ENCODE data around the gene ZBTB44. TPM values are rescaled to one million over a fixed set of nuclear protein-coding genes. Genes with fewer than 3 reads are reported as not detected.

Gene ZBTB44
- total RNA-seq, 1 donor: 45.8 TPM

GRCh38 chr11:130180896-130181294 is 133.8 kb downstream of the ZBTB44 start:
- DNase-seq (ENCODE audit: low read depth): no peak
- TF ChIP-seq CTCF (IDR thresholded peaks at IDR 0.05; ENCODE audit: insufficient read depth, low read length): no peak
- no peak overlapping the region for H3K4me3 ChIP-seq (ENCODE audit: low read depth, low read length)

GRCh38 chr11:130180491-130180890 is 134.2 kb downstream of the ZBTB44 start:
- H3K4me3 ChIP-seq (ENCODE audit: low read depth, low read length): no peak overlapping the region
- no peak for TF ChIP-seq CTCF (IDR thresholded peaks at IDR 0.05; ENCODE audit: insufficient read depth, low read length)
- peak; percentile 54 for DNase-seq (ENCODE audit: low read depth)

DNA sequence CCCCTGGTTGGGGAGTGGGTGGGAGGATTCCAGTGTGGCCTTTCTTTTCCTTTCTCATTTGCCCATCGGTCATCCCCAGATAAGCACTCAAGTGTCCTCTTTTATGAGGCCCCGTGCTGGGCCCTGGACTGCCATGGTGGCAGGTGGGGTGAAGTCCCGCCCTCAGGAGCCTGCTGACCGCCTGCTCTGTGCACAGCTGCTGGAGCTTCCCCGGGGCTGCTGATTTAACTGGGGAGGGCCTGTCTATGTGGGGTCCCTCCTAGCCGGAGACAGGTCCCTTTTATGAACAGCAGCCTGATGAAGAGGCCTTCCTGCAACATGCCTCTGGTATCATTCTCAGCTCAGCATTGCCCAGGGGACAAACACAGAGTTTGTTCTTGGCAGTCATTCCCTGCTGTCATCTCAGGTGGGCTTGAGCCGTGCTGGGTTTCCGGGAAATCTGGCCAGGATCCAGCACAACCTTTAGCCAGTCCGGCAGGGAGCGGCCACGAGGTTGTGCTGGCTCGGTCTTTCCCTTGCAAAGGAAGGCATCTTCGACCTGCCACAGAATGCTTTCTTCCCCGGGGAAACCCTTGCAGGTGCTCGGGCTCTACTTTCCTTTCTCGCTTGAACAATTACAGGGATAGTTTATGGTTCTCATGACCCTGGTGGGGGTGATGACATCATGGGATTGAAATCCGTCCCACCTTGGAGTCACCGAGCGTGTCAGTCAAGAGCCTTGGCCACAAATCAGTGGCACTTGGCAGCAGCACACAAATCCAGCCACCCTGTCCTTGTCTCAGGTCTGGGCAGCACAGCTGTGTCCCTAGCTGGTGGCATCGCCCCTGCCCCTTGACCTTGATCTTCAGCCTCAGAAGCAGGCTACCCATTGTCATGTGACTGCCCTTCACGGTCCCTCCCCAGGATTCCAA is 135.1 kb downstream of the ZBTB44 start:
- no peak overlapping the region for H3K4me3 ChIP-seq (ENCODE audit: low read depth, low read length)
- no peak for DNase-seq (ENCODE audit: low read depth)
- TF ChIP-seq CTCF (IDR thresholded peaks at IDR 0.05; ENCODE audit: insufficient read depth, low read length): no peak

DNA sequence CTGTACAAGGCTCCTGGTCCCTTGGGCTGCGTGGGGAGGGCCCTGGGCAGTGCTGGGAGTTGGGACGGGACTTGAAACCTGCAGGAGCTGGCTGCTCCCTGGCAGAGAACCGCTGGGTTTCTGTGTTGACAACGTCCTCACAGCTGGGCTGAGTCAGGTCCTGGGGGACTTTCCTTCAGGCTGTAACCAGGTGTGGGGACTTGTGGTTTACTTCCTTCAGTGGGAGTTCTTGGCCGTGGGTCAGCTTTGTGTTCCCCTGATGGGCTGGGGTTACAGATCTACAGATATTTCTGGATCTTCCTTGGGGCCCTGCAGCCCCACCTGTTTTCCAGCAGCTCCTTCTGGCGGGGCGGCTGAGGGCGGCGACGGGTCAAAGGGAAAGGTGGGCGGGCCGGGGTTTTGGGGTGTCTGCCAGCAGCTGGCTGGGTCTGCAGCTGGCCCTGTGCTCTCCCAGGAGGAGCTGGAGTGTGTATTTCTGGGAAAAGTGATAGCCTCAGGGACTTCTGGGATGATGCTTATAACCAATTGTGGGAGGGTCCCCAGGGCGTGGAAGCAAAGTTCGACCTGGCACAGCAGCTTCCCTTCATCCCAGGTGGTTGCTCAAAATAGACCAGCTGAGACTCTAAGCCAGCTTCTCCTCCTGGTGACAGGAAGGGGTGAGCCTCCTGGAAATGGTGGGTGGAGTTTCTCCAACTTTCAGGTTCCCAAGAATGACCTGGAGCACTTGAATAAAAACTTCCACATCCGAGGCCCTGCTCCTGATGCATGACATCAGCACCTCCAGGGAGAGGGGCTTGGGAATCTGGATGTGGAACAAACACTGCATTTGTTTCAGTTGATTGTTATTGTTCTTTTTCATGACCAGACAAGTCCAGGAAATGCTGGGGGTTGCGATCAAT is 136.0 kb downstream of the ZBTB44 start:
- DNase-seq (ENCODE audit: low read depth): no peak
- H3K4me3 ChIP-seq (ENCODE audit: low read depth, low read length): no peak overlapping the region
- TF ChIP-seq CTCF (IDR thresholded peaks at IDR 0.05; ENCODE audit: insufficient read depth, low read length): no peak

DNA sequence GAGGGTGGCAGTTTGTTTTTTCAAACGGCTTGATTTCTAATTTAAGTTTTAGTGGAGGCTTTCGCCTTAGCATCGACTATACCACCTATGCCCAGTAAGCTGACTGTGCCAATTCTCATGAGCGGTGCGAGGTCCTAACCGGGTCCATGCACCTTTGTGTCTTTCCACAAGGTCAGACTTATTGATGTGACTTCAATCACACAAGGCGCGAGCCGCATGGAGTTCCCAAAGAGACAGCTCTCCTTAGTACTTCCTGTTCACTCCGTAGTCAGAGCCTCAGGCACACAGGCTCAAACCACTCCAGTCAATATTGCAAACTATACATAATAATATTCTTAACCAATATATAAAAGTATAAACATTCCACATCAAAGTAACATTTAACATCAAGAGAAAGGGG is 136.9 kb downstream of the ZBTB44 start:
- no peak for DNase-seq (ENCODE audit: low read depth)
- no peak overlapping the region for H3K4me3 ChIP-seq (ENCODE audit: low read depth, low read length)
- TF ChIP-seq CTCF (IDR thresholded peaks at IDR 0.05; ENCODE audit: insufficient read depth, low read length): no peak

Small RNA genes within 50 kb of the gene (small RNA-seq; reads per million reads assigned to genes)
- not detected for gene RN7SL778P

Other genes starting within 250 kb of the ZBTB44 start
- 724 and 1,292 TPM in 2 replicates for gene APLP2, start 245.0 kb downstream of the ZBTB44 start, total RNA-seq (ENCODE audit: low replicate concordance)
- gene ST14, start 155.1 kb downstream of the ZBTB44 start, total RNA-seq (ENCODE audit: low replicate concordance): 0.09 TPM in 1 of 2 replicates, not detected in the other
- gene ADAMTS8, start 113.7 kb upstream of the ZBTB44 start, total RNA-seq (ENCODE audit: low replicate concordance): 2.6 TPM in 1 of 2 replicates, not detected in the other
- 8.6 and 30.8 TPM in 2 replicates for gene ADAMTS15, start 133.7 kb upstream of the ZBTB44 start, total RNA-seq (ENCODE audit: low replicate concordance)

All from fibroblast of the aortic adventitia (primary cell).